HG02759 (cell line): ENCODE results near the gene FRY.

Source experiments
- ATAC-seq: cut with Tn5 transposase; IDR thresholded peaks from one replicate; pipeline ENCODE4 v1.9.1; 2021; ENCODE audit warnings: mild to moderate bottlenecking, moderate library complexity; ENCODE audit not compliant: unreplicated experiment

Gene FRY

DNA sequence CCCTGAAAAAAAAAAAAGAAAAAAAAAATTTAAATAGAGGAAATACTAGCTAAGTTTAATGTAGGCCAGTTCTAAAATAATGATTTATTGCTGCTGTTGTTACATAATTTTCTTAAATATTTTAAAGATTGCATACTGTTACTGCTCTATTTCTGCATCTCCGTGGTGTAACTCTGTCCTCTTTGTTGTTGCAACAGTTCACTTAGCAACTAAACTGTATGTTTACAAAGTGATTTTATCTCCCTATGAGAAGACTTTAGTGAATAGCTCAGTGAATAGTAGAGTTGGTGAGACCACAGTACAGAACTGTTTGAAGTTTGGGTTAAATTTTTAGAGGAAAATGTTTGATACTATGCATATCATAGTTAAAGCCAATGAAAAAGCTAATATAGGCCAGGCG is 303.1 kb downstream of the FRY start:
- ATAC-seq: no peak

DNA sequence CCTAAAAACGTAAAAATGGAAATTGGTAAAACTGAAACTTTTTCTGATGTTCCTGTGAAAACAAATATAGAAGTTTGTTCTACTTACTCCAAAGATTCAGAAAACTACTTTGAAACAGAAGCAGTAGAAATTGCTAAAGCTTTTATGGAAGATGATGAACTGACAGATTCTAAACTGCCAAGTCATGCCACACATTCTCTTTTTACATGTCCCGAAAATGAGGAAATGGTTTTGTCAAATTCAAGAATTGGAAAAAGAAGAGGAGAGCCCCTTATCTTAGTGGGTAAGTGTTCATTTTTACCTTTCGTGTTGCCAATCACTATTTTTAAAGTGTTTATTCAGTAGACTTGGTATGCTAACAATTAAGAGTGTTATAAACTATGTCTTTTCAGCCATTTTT is 309.3 kb downstream of the FRY start:
- no peak for ATAC-seq

DNA sequence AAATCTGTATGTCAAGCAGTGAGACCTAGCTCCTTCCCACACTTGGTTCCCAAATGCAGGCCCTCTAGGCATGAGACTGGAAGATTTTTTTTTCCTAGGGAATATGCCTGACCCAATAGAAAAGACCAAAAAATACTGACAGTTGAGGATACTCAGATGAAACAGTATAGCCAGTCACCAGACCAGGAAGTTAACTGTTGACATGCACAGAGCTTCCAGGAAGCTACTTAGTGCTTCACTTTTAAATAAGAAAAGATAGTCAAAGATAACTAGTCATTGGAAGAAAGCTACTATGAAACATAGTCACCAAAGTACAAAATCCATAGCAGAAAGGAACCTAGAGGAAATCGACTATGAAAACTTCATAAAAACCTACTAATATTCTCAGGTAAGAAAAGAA is 316.1 kb downstream of the FRY start:
- ATAC-seq: no peak
